HTERT RPE-1 (cell line): ENCODE results near the gene C1QTNF8.

Experiments
- in situ Hi-C: fragments of 300-500 bp; cut with MboI; formaldehyde crosslinking; loops from 4 replicates; pipeline ENCODE4 v1.14.3; 2020; ENCODE audit warnings: low sequenced_read_pairs

The C1QTNF8 gene

DNA sequence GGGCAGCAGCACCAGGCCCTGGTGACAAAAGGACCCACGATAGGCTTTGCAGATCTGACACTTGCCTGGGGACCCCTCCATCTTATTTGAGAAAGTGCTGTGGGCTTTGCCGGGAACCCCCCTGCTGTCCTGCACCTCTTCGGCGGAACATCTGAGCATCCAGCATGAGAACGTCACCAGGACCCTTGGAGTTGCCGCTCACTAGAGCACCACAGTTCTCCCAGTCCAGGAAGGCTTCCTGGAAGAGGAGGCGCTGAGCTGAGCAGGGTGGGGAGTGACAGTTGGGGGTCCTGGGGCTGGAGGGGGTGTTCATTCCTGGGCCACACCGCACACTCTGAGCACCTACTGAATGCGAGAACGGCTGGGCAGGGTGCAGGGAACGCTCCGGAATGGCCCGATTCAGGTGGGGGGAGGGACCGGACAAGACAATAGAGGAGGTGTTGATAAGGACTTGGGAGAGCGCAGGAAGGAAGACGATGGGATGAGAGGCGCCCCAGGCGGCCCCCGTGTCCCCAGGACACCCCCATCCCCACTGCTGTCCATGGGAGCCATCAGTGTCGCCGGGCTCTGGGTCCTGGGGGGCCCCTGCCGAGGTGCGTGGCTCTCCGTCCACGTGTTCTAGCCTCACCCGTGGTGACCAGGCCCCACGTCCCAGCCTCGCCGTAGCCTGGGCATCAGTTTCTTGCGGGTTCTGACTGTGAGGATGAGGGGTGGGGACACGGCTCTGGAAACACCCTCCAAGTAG, 32.1 kb upstream of the C1QTNF8 start:
- in situ Hi-C loops = no loop called here

DNA sequence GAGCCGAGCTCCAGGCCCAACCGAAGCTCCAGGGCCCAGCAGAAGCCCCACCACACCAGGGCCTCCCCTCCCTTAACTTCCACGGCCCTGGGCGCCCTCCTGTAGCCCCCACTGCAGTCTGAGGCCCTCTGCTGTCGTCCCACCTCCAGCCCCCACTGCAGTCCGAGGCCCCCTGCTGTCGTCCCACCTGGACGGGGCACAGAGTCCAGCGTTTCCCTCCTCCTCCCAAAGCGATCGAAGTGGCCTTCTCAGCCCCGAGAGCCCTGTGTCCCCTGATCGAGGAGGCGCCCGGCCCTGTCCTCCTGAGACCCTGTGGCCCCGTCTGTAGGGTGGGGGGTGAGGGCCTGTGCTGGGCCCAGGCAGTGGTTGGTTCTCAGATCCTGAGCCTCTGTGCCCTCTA, 31.1 kb upstream of the C1QTNF8 start:
- in situ Hi-C loops = no loop called here

DNA sequence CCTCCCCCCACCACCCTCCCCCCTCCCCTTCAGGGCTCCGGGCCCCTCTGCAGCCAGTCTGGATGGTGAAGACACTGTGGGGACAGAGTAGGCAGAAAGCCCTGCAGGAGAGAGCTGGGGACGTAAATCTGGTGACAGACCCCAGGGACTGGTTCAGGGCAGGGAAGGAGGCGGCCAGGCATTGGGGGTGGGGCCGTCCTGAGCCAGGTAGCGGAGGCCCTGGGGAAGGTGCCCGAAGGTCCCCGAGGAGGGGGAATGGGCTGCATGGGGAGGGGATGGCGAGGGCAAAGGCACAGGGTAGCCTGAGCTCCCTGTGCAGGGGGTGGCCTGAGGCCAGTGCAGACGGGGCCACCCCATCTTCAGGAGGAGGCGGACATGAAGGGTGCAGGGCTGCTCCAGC, 30.5 kb upstream of the C1QTNF8 start:
- in situ Hi-C loops = no loop called here

DNA sequence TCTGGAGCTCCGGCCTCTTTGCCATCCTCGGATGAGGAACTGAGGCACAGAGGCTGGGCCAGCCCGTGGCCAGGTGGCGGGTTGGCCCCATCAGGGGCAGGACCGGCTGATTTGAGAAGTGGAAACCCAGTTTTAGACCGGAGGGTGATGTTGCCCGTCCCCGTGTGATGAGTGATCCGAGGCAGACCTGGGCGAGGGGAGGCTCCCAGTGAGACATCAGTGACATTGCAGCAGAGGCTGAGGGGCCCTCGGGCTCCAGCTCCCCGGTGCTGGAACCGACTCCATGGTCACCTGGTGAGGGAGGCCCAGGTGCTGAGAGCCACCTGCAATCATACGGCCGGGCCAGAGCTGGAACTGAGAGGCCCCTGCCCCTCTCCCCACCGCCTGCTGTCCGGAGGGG, 30.0 kb upstream of the C1QTNF8 start:
- in situ Hi-C loops = no loop called here

DNA sequence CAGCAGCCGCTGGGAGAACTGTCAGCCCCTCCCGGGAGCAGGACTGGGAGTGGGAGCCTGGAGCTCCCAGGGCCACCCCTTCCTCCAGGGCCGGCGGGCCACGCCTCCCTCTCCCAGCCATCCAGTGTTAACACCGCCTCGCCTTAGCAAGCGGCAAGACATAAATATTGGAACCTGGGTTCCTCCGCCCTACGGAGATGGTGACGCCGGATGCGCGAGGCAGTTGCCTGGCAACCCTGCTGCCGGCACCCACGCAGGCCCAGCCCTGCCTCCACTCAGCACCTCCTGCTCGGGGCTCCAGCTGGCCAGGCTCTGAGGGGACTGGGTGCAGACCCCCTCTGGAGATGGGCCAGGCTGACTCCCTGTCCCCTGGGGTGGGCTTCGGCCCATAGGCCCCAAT, 29.4 kb upstream of the C1QTNF8 start:
- in situ Hi-C loops = no loop called here

DNA sequence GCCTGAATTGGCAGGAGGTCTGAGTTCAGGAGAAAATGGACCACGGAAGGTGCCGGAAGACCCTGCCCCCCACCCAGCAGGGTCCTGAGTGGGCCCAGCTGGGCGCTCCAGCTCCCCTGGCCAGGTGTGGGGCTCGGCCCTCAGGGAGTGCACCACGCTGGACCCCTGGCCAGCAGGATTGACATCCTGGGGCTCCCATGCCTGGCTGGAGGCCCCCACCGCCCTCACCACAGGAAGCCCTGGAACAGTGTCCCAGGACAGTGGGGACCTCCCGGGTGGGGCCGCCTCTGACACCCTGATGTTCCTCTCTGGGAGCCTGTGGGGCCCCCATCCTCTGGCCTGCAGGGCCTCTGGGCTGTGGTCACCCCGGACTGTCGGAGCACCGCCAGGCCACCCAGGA, 28.8 kb upstream of the C1QTNF8 start:
- in situ Hi-C loops = no loop called here

DNA sequence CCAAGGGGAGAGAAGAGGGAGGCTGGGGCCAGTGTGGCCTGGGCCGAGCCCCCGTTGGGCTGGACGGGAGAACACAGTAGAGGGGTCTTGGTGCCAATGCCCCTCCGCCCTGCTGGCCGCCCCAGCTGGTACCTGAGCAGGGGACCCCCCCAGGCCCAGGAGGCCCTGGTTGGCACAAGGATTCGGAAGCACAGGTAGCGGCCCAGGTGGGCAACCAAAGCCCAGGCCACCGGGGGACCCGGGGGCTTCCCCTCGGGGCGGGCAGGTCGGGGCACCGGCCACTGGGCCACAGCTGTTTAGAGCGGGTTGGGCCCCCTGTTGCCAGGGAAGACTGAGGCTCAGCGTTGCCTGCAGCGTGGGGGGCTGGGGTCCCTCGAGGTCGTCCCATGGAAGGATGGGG, 28.2 kb upstream of the C1QTNF8 start:
- in situ Hi-C loops = no loop called here

DNA sequence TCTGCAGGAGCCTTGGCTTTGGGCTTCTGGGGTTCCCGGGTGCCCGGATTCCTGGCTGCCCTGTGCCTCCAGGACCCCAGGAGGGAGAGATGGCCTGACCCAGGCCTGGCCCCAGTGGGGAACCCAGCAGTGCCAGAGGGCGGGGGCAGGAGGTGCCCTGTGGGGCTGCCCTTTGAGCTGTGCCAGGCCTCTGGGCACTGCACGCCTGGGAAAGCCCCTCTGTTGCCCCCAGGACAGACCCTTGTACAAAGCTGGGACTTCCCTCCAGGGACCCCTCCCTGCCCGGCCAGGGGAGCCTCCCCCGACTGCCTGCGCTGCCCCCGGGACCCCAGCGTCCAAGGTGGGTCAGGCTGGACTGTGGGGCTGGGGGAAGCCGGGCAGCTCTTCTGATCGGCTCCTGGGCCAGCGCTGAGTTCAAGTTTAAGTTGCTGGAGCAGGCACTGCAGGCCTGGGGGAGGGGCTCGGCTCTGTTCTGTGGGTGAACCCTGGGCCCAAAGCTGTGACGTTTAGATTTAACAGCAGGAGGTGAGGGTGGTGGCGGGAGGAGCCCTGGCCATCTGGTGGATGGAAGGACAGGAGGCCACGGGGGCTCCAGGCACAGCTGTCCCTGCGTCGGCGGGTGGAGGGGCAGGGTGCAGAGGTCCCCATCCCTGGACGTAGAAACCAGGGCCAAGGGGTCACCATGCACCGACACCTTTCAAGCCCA, 27.6 kb upstream of the C1QTNF8 start:
- in situ Hi-C loops = no loop called here

DNA sequence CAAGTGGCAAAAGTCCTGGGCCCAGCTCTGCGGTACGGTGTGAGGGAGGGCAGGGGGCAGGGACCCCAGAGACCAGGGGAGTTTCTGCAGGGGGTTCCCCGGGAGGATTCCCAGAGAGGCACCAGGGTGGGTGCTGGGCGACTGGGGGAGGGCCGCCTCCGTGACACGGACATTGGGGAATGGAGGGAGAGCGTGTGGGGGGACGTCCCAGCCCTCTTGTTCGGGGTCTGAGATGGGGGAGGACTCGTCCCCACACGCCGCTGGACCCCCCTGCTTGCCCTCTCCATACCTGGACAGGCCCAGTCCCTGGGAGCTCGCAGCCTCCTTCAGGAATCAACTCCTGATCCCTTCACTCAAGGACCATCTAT, 26.3 kb upstream of the C1QTNF8 start:
- in situ Hi-C loops = no loop called here

DNA sequence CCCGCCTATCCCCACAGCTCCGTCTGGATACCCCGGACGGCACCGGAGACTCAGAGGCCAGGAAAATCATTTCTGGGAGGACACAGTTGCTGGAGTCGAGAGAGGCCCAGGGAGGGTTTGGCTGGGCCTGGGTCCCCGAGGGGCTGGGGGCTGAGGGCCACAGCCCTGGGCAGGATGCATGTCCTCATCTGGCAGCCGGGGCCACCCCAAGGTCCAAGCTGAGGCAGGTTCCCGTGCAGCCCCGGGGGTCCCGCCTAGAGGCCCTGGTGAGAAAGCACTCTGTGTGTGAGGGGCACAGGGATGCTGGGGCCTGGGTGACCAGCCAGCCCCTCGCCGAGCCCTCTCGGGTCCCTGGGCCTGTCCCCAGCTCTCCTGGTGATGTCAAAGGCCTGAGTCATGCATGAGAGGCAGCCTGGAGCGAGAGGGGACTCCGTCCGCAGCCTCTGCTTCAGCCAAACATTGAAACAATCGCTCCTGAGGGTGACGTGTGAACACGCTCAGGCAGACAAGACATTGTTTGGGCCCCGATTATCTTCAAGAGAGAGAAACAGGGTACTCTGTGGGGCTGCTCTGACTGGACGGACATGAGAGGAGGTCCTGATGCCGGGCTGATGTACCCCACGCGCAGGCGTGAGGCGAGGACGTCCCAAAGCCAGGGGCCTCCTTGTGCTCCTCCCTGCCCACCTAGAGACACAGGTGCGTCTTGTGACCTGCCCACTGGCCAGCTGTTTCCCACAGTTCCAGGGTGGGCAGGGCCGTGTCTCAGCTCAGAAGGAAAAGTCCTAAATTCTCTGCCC, 25.8 kb upstream of the C1QTNF8 start:
- in situ Hi-C loops = no loop called here

DNA sequence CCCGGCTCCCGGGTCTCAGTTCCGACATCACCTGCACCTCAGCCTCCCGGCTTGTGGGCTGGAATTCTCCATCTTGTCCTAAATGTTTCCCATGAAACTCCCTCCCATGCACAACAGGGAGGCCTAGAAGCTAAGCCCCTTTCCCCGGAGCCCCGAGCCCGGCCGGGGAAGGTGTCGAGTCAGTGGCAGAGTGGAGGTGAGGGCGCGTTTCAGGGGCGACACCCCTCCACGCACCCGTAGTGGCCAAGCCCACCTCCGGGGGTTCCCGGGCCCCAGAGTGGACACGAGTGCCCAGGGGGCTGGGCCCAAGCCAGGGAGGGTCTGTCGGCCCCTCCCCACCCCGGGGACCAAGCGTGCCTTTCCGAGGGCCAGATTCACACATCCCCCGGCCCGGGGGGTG, 25.0 kb upstream of the C1QTNF8 start:
- in situ Hi-C loops = no loop called here

DNA sequence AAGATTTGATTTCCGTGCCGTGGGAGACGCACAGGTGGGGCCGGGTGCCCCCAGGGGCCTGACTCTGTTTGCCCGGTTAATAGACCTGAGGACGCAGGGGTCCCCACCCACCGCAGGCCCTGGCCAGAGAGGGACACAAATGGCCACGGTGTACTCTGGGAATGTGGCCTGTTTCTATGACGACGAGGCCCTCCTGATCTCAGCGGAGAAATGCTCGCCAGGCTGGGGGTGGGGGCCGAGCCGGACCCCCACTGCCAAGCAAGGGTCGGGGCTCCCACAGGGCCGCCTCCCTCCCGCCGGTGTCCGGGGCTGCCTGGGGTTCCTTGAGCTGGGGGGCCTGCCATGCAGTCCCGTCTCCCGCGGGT, 24.5 kb upstream of the C1QTNF8 start:
- in situ Hi-C loops = no loop called here

DNA sequence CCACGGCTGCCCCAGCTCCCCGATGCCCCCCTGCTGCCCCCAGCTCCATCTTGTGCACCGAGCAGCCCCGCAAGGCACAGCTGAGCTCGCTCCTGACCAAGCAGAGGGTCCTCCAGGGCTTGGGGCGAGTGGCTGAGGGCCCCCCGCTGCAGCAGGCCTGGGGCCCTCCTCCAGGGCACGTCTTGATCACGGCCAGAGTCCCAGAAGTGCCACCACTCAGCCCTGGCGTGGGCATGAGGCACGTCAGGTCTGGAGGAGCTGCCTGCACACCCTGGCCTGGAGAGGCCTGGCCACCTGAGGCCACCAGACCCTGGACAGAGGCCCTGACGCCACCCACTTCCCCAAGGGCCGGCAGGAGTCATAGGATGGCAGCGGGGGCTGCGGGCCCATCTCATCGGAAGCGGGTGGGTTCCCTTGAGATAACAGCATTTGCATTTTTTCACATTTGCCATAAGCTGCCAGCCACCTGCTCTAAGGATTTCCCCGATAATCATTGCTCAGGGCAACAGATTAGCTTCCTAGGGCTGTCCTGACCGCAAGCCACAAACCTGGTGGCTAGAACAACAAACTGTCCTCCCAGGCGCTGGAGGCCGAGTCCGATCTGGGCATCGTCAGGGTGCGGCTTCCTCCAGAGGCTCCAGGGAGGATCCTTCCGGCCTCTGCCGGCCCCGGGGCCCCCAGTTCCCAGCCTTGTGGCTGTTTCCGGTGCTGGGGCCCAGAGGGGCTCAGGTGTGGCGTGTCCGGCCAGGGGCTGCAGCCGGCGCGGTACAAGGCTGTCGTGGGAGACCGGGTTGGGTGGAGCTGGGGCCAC, 23.9 kb upstream of the C1QTNF8 start:
- in situ Hi-C loops = no loop called here

DNA sequence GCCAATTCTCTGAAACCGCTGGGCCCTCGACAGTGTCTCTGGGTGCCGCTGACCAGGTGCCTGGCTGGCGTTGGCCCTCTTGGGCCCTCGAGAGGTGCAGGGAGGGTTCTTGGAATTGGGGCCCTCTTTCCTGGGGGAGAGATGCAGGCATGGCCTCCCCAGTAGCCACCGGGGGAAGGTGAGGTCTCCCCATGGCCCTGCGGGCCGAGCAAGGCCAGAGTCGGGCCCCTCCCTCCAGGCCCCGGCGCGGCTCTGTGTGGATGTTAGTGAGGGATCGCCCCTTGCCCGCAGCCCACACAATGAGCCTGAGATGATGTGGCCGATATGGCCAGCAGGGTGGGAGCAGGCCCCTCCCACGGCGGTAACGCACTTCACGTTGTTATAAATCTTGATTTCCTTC, 23.1 kb upstream of the C1QTNF8 start:
- in situ Hi-C loops = no loop called here

DNA sequence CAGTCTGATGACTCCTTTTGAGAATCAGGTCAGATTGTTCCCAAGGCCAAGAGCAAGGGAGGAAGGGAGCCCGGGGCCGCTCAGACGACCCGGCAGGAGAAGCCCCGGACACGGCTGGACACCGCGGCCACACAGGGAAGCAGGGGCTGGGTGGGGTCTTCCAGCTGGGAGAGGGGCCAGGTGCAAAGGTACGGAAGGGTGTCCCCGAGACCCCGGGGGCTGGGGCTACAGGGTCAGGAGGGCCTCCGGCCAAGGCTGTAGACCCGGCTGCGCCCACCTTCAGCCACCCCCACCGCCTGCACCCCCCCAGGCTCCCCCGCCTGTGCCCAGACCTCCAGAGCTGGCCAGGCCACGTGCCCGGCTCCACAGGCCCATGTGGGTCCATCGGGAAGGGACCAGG, 21.9 kb upstream of the C1QTNF8 start:
- in situ Hi-C loops = no loop called here

DNA sequence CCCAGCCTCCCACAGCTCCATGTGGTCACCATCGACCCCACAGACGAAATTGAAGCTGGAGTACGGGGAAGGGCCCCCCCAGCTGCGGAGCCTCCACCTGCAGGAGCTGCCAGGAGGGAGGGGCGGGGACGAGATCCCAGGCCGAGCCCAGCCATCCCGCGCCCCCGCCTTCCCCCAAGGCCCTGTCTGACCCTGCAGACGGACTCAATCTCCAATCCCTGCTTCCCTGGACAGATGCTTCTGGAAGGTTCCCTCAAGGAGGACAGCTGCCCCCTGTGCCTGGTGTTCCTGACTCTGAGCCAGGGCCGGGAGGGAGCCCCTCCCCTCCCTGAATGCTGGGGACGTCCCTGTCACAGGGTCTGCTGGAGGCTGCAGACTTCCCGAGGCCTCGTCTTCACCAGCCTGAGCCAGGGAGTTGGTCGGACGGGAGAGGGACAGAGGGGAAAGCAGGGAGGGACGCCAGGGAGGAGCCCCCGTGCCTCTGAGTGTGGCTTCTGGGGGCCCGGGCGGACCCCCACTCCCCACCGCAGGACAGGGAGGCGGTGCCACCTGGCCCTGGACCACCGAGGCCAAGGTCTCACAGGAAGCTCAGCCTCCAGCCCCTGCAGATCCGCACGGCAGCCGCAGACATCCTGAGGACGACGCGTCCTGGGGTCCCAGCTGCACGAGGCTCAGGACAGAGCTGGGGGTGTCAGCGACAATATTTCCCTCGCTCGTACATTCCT, 21.3 kb upstream of the C1QTNF8 start:
- in situ Hi-C loops = no loop called here

DNA sequence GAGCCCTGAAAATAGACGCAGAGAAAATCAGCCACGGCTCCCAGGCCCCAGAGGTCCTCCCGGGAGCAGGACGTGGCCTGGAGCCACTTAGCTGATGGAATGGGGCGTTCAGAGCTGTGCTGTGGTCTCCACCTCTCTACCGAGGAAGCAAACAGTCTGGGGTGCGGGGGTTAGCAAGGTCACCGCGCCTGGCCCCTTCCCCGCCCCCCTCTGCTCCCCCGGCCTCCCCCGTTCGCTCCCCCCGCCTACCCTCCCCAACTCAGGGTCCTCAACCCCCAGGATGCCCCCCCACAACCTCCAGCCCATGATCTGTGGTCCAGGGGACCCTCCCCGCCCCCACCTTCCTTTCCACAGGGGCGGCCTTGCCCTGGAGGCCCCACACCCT, 20.6 kb upstream of the C1QTNF8 start:
- in situ Hi-C loops = no loop called here

DNA sequence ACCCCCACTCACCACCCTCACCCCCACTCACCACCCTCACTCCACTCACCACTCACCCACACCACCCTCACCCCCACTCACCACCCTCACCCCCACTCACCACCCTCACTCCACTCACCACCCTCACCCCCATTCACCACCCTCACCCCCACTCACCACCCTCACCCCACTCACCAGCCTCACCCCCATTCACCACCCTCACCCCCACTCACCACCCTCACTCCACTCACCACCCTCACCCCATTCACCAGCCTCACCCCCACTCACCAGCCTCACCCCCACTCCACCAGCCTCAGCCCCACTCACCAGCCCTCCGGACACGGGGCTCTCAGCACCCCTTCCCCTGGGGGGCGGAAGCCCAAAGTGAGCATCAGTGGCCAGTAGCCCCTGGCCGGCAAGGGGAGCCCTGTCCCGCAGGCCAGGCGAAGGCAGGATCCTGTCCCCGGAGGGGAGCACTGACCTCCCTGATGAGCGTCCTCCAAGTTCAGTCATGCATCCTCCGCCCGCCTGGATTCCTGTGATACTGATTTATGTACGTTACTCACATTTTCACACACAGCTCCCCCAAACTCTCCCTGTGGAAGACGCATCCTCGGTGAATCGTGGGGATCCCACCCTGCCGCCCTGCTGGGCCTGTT, 18.0 kb upstream of the C1QTNF8 start:
- in situ Hi-C loops = no loop called here

DNA sequence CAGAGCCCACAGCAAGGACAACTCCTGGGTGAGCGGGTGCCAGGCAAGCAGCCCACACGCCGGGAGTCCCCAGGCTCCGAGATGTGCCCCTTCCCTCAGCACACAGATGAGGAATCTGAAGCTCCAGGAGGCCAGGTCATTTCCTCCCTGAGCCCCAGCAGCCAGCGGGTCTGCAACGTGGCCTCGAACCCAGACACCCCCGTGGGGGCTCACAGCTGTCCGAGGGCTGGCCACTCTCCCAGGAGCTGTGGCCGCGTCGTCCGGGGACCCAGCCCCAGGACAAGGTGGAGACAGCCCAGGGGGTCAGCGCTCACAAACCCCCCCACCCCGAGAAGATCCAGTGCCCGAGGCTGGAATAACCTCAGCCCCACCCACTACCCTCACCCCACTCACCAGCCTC, 17.4 kb upstream of the C1QTNF8 start:
- in situ Hi-C loops = no loop called here

DNA sequence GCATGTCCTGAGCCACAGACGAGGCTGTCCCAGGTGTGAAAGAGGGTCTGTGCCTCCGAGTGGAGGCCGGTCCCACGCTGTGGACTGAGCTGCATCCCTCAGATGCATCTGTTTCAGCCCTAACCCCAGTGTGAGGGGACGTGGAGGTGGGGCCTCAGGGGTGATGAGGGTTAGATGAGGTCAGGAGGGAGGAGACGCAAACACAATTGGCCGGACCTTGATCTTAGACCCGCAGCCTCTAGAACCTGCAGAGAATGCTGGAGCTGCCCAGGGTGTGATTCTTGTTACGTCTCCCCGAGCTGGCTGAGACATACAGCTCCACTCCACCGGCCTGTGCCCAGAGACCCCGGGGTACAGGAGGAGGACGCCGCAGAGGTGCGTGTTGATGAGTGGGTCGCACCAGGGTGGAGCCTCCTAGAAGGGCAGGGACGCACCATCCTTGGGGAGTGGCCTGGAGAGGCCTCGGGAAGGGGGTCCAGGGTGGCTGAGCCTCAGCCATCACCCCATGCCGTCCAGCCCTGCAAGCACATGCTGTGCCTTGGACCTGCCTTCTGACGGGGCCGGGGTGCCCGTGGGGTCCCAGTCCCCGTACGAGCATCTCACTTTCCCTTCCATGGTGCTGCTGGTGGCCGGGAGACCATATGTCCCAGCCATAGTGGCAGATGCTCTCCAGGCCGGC, 16.6 kb upstream of the C1QTNF8 start:
- in situ Hi-C loops = no loop called here
